GM12892 (cell line): Measurements from ENCODE around the gene C19orf44.

Experiments used
- POLR2A ChIP-seq: IDR thresholded peaks from 2 replicates; pipeline ENCODE4 v1.6.1; 2011; ENCODE audit warnings: low read depth, low read length, control low read depth
- POLR2AphosphoS5 ChIP-seq: IDR thresholded peaks from 2 replicates; pipeline ENCODE4 v1.6.1; 2011; ENCODE audit warnings: low read depth, low read length, control low read depth

GRCh38 chr19:16542045-16542909 is 46.1 kb downstream of the C19orf44 start, which contains the start of gene CHERP:
- peak; percentile 84 for TF ChIP-seq POLR2AphosphoS5
- peak; percentile 86 for TF ChIP-seq POLR2A
